Adrenal gland (tissue), 5 donors: ENCODE data around the gene EFNA3.

ENCODE experiments used
- POLR2A ChIP-seq, 2 donors: fragments of 450-650 bp; IDR thresholded peaks; one replicate each; pipeline ENCODE4 v1.6.1; 2017; ENCODE audit warnings: antibody characterized with exemption in 2 of 2, mild to moderate bottlenecking in 2 of 2, moderate library complexity in 1 of 2
- TF ChIP-seq, protein P1 (sequence below), 6 experiments: fragments of 450-650 bp in 4 of 6; fragments of 200-600 bp in 2 of 6; sonication (generic) in 1 of 6; IDR thresholded peaks; 1 replicate in 5 of 6; 2 replicates in 1 of 6; pipeline versions ENCODE4 v1.5.1 to v1.8.0; 2016 to 2021; ENCODE audit warnings: antibody characterized with exemption in 6 of 6, mild to moderate bottlenecking in 2 of 6, moderate library complexity in 1 of 6
- donor health status: DM: no; HTN: no; CAD: no.

DNA sequence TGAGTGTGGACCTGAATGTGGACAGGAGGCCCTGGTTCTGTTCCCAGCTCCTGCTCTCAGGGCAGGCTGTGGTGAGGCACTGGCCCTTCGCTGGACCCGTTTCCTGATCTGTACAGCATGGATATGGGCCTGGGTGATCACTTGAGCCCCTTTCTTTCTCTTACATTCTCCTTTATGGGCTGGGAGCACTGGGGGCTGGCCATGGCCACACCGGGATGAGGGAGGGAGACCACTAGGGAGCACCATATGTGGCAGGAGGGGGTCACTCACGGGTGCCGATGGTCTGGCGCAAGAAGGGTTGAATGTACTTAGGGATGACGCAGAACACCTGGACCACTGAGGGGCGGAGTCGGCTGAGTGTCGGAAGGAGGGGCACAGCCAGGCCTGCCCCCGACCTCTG is 47.7 kb upstream of the EFNA3 start:
- TF ChIP-seq, protein P1, sequence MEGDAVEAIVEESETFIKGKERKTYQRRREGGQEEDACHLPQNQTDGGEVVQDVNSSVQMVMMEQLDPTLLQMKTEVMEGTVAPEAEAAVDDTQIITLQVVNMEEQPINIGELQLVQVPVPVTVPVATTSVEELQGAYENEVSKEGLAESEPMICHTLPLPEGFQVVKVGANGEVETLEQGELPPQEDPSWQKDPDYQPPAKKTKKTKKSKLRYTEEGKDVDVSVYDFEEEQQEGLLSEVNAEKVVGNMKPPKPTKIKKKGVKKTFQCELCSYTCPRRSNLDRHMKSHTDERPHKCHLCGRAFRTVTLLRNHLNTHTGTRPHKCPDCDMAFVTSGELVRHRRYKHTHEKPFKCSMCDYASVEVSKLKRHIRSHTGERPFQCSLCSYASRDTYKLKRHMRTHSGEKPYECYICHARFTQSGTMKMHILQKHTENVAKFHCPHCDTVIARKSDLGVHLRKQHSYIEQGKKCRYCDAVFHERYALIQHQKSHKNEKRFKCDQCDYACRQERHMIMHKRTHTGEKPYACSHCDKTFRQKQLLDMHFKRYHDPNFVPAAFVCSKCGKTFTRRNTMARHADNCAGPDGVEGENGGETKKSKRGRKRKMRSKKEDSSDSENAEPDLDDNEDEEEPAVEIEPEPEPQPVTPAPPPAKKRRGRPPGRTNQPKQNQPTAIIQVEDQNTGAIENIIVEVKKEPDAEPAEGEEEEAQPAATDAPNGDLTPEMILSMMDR (IDR thresholded peaks at IDR 0.05) = no peak
- TF ChIP-seq POLR2A (IDR thresholded peaks at IDR 0.05) = no peak
